ENCODE results near the gene SHISA7.
"Not testable (repeated sequence)": the region's sequence is repeated elsewhere in the genome, so short reads cannot be mapped to it uniquely, and the experiment has no call there.

Gene SHISA7

GRCh38 chr19:55419624-55420236, 23.4 kb downstream of the SHISA7 start:
- no peak for DNase-seq (ENCODE audit: low read depth in 2 of 2)

GRCh38 chr19:55419103-55419502, 24.0 kb downstream of the SHISA7 start:
- DNase-seq (ENCODE audit: low read depth in 2 of 2) = no peak

- no peak for DNase-seq (ENCODE audit: low read depth in 2 of 2)
Measured at GRCh38 chr19:55418185-55418584, 24.9 kb downstream of the SHISA7 start.

DNA sequence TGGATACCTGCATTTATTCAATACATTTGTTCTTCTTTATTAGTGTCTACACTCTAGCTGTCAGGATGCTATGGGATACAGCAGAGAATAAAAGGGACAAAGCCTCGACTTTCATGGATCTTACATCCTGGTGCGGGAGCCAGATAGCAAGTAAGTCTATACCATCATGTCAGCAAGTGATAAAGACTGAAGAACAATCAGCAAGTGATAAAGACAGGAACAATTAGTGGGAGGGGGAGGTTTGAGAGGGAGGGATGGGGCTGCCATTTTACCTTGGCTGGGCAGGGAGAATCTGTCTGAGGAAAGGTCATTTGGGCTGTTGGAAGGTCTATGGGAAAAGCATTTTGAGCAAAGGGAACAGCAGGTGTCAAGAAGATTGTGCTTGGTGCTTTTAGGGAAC, 32.9 kb downstream of the SHISA7 start:
- DNase-seq (ENCODE audit: low read depth in 2 of 2) = no peak

DNA sequence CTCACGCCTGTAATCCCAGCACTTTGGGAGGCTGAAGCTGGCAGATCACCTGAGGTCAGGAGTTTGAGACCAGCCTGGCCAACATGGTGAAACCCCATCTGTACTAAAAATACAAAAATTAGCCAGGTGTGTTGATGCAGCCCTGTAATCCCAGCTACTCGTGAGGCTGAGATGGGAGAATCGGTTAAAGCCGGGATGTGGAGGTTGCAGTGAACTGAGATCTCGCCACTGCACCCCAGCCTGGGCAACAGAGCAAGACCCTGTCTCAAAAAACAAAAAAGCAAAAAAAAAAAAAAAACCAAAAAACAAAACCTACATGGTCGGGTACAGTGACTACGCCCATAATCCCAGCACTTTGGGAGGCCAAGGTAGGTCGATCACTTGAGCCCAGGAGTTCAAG, 33.9 kb downstream of the SHISA7 start:
- DNase-seq (ENCODE audit: low read depth in 2 of 2) = not testable (repeated sequence)

GRCh38 chr19:55408533-55408872, 34.6 kb downstream of the SHISA7 start:
- DNase-seq (ENCODE audit: low read depth in 2 of 2) = no peak

DNA sequence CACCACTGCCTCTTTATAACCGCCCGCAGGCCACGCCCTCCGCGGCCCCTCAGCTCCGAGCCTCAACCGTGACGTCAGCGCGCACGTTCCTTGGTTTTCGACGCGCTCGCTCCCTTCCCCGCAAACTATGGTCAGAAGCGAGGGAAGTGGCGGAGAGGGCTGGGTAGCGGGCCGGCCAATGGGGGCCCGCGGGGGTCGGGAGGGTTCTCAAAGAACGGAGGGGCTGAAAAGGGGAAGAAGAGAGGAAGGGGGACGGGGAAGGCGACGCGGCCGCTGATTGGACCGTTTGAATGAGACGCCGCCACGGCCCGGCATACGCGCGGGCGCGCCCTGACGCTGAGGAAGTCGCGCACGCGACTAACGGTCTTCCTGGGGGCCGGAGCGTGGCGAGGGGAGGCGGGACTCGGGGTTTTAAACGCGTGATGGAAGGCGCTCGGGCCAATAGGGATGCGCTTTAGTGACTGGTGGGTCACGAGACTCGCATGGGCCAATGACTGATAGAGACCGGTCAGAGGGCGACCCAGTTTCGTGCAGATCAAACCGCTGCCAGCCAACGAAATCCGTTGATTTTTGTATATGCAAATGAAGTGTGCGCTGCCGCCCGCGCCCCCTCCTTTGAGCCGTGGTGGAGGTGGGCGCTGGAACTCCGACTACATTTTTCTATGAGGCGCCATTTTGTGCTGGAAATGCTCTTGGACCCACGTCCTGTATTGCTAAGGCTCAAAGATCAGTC, 35.1 kb downstream of the SHISA7 start:
- peak; percentile 96 for DNase-seq (ENCODE audit: low read depth in 2 of 2)

GRCh38 chr19:55407550-55407799, 35.6 kb downstream of the SHISA7 start, which contains the start of gene UBE2S:
TSS of gene UBE2S (minus strand) at chr19:55407788. CDS start at chr19:55407589, 199 bp downstream.
- DNase-seq (ENCODE audit: low read depth in 2 of 2) = not testable (repeated sequence)

- no peak for DNase-seq (ENCODE audit: low read depth in 2 of 2)
Measured at GRCh38 chr19:55406826-55407549, 36.1 kb downstream of the SHISA7 start.

DNA sequence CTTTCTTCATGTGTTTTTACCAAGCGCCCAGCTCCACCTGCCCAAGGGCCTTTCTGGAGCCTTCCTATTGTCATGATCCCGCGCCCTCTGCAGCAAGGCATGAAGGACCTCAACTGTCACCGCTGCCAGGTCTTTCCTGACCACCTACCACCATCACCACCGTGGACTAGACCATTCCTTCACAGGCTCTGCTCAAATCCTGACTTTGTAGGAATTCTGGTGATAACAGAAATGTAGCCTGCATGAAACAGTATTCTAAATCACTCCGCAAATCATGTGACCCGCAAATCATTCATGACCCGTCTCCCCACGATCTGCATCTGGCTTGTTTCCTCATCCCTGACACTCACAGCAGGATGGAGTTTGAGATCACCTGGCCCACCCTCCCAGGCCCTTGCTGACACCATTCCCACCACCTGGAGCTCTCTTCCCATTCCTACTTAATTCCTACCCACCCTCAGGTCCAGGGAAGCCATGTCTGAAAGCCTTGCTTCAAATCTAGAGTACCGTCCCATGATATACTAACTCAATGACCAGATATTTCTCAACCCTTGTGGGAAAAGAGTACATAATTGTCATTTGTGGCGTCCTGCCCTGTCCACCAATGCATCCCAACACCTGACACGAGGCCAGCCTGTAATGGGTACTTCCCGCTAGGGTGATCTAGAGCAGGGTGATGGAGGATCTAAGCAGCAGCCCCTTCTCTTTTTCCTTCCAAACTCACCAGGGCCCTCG, 36.8 kb downstream of the SHISA7 start:
- DNase-seq (ENCODE audit: low read depth in 2 of 2) = no peak

- no peak for DNase-seq (ENCODE audit: low read depth in 2 of 2)
Measured at GRCh38 chr19:55405638-55406037, 37.5 kb downstream of the SHISA7 start.

DNA sequence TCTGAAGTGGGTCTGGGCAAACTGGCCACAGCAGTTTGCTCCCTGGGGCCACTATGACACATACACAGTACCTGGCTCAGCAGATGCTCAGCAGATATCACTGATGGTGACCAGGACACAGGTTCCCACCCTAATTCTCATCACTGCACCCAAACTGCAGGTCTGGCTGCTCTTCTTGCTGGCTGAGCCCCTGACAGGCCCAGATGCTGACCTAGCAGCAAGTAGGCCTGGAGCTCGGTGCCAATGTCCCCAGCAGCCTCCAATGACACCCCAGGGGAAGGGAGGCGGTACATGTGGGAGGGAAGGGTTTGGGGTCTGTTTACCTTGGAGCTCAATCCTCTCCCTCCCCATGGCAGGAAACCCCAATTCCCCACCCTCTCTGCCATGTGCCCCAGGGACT, 40.6 kb downstream of the SHISA7 start:
- no peak for DNase-seq (ENCODE audit: low read depth in 2 of 2)

DNA sequence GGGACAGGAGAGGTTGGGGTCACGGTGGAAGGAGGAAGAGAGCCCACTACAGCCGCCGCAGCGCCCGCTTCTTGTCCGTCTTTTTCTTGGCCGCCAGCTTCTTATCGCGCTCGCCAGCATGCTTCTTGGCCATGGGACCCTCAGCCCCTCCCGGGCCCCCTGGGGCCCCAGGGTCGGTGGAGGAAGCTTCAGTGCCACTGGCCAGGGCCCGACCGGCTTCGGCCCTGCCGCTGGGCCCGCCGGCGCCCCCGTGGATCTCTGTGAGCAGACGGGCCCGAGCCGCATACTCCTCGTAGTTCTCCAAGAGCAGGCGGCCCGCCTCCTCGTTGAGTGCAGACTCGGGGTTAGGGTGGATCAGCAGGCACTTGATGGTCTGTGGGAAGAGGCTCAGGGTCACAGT, 41.7 kb downstream of the SHISA7 start:
- DNase-seq (ENCODE audit: low read depth in 2 of 2) = not testable (repeated sequence)

- no peak for DNase-seq (ENCODE audit: low read depth in 2 of 2)
Measured at GRCh38 chr19:55400281-55401087, 42.6 kb downstream of the SHISA7 start.

DNA sequence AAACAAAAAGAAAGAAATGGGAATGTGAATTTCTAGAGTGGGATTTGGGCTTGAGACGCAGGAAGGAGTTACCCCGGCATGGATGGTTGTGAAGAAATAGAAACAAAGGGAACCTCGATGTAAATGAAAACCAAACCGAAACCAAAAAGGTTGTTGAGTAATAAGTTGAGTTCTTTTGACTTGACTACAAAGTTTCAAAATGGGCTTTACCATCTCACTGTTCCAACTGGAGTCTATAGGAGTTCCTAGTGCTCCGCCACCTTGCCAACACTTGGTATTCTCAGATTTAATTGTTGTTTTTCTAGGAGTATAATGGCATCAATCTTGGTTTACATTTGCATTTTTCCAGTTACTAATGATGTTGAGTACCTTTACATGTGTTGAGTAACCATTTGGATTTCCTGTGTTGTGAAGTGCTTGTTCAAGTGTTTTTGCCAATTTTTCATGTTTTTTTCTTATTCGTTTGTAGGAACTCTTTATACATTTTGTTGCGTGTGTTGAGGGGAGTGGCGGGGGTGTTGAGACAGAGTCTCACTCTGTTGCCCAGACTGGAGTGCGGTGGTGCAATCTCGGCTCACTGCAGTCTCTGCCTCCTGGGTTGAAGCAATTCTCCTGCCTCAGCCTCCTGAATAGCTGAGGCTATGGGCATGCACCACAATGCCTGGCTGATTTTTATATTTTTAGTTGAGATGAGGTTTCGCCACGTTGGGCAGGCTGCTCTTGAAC, 44.7 kb downstream of the SHISA7 start:
- no peak for DNase-seq (ENCODE audit: low read depth in 2 of 2)

- no peak for DNase-seq (ENCODE audit: low read depth in 2 of 2)
Measured at GRCh38 chr19:55392820-55393761, 50.0 kb downstream of the SHISA7 start.

- DNase-seq (ENCODE audit: low read depth in 2 of 2) = no peak
Measured at GRCh38 chr19:55391702-55392615, 51.1 kb downstream of the SHISA7 start.

DNA sequence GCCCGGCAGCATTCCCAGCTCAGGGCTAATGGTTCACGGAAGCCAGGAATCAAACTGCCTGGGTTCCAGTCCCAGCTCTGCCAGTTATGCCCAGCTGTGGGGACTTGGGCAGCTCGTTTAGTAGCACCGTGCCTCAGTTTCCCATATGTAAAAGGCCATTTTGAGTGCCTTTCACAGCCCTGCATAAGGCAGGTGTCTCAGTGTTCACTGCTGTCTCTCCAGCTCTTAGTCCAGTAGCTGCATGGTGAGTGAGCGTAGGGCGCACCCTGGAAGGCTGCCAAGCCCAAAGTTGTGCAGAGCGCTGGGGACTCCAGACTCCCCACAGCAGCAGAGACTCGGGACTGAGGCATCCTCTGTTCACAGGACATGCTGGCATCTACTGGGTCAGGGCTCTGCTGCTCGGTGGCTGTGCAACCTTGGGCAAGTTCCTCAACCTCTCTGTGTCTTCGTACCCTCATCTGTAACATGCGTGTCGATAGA, 51.9 kb downstream of the SHISA7 start:
- no peak for DNase-seq (ENCODE audit: low read depth in 2 of 2)

- DNase-seq (ENCODE audit: low read depth in 2 of 2) = no peak
Measured at GRCh38 chr19:55390461-55390880, 52.6 kb downstream of the SHISA7 start.

Data from stimulated activated CD8-positive, alpha-beta memory T cell treated with anti-CD3 and anti-CD28 coated beads, Interleukin-15, amount 100 ng/mL, for 48 hours (primary cell).